Gastroesophageal sphincter (tissue), 4 donors: ENCODE data around the gene ANKRD35. TPM values are rescaled to one million over a fixed set of nuclear protein-coding genes. Genes with fewer than 3 reads are reported as not detected.

Experiments
- ATAC-seq: fragments of 150-250 bp; one replicate; pipeline ENCODE4 v1.9.1; 2016; ENCODE audit warnings: mild to moderate bottlenecking, moderate library complexity
- H3K27ac ChIP-seq, 4 donors: fragments of 200-600 bp; sonication (generic) in 3 of 4; 1 replicate in 3 of 4; 2 replicates in 1 of 4; pipeline ENCODE4 v1.5.1; 2016 to 2019
- H3K27me3 ChIP-seq: fragments of 200-600 bp; sonication (generic); one replicate; pipeline ENCODE4 v1.5.1; 2019
- H3K36me3 ChIP-seq, 2 donors: fragments of 200-600 bp; sonication (generic); one replicate each; pipeline ENCODE4 v1.5.1; 2019; ENCODE audit warnings: control low read depth in 1 of 2
- H3K4me1 ChIP-seq, 3 donors: fragments of 200-600 bp; sonication (generic); 1 replicate in 2 of 3; 2 replicates in 1 of 3; pipeline ENCODE4 v1.5.1; 2016 to 2019; ENCODE audit warnings: control low read depth in 2 of 3
- H3K4me3 ChIP-seq, 2 donors: fragments of 200-600 bp; sonication (generic); one replicate each; pipeline ENCODE4 v1.5.1; 2019; ENCODE audit warnings: mild to moderate bottlenecking in 1 of 2, moderate library complexity in 1 of 2
- H3K9me3 ChIP-seq, 3 donors: fragments of 200-600 bp; sonication (generic); one replicate each; pipeline ENCODE4 v1.5.1; 2017 to 2019; ENCODE audit warnings: control low read depth in 2 of 3
- EP300 ChIP-seq: sonication (generic); formaldehyde crosslinking; IDR thresholded peaks from one replicate; pipeline ENCODE4 v1.6.1; 2017; ENCODE audit warnings: antibody characterized with exemption, mild to moderate bottlenecking
- POLR2A ChIP-seq, 2 donors: fragments of 450-650 bp; IDR thresholded peaks; one replicate each; pipeline ENCODE4 v1.6.1; 2017; ENCODE audit warnings: antibody characterized with exemption in 2 of 2, mild to moderate bottlenecking in 2 of 2, moderate library complexity in 1 of 2
- POLR2AphosphoS5 ChIP-seq: sonication (generic); formaldehyde crosslinking; IDR thresholded peaks from one replicate; pipeline ENCODE4 v1.6.1; 2017; ENCODE audit warnings: antibody characterized with exemption
- WGBS, 2 donors: methylation state at CpG; one replicate each; pipeline ENCODE4 v1.1.5; 2018; ENCODE audit warnings: low coverage in 1 of 2; 5-methylcytosine and 5-hydroxymethylcytosine counted together
- total RNA-seq, 4 donors: library from RNA; depleted of rRNA; stranded (reverse); fragments of >200 nt; gene quantifications; one replicate each; pipeline ENCODE4 v1.1.0, GENCODE V29; 2016
- TF ChIP-seq, protein P1 (sequence below), 4 experiments: fragments of 200-600 bp in 2 of 4; fragments of 450-650 bp in 2 of 4; sonication (generic) in 1 of 4; IDR thresholded peaks; one replicate each; pipeline ENCODE4 v1.5.1; 2017 to 2019; ENCODE audit warnings: antibody characterized with exemption in 4 of 4, mild to moderate bottlenecking in 2 of 4, moderate library complexity in 2 of 4

Gene ANKRD35
- total RNA-seq, 4 donors from 2014 or later, result 5.2 to 13.7 (median 7.9) TPM

DNA sequence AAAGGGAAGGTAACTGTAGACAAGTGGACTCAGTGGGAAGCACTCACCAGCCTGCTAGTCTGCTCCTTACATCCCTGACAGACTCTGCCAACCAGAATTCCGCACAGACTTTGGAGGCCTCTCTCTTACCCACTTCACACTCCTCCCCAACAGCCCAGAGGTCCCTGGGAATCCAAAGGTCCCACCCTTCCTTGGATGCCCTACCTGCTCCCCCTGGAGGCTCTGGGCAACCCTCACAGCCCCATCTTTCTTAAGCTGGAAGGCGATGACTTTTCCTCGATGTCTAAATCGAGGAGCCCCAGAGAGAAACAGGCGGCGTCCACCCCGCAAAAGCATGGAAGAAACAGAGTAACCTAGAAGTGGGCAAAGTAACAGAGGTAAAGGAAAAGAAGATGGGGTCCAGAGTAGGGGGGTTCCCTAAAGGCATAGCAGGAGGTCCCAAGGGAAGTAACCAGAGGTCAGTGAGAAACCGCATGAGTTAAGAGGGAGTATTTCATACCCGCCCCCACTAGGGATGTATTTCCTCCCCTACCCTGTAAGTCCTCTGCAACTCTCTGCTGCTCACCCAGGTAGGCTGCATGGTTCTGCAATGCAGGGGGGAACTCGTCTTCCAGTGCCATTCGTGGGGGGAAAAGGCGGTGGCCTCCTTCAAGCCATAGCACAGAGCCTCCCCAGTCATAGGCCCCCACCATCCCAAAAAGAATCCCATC lies 15.8 kb upstream of the ANKRD35 start:
- H3K27me3 ChIP-seq, result no peaks in the 10 kb centered on the region
- WGBS, 2 donors, result 83% methylated on average over 8 of the region's 12 CpGs; no CpG with 5 or more reads in 1 of the 2 donors

DNA sequence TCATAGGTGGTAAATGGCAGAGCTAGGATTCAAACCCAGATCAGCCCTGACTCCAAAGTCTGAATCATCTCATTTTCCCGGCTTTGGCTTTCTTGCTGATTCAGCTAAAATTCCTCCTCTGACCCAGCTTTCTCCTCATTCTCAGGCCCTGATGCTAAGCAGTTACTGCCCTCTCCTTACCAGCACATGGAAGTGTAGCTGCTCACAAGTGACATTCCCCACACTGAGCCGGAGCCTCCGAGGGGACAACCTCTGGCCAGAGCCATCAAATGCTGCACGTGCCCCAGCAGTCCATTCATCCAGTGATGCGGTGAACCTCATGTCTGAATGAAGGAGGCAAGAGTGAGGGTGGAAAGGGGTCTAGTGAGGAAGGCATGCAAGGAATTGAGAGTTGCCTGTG lies 13.1 kb upstream of the ANKRD35 start:
- Histone ChIP-seq H3K9me3 (no peaks in the 10 kb centered on the region), H3K36me3 (no peaks in the 10 kb centered on the region), H3K27me3 (no peaks in the 10 kb centered on the region), H3K4me3 (no peak overlapping the region), H3K4me1 (no peaks in the 10 kb centered on the region), H3K27ac (no peak overlapping the region)
- no peak for ATAC-seq
- 50 to 60% methylated on average over 1 of the region's 5 CpGs for WGBS, 2 donors
- TF ChIP-seq POLR2A (IDR thresholded peaks at IDR 0.05), result no peak
- TF ChIP-seq EP300, result no peak

More for the DNA sequence above, 15.8 kb upstream of the ANKRD35 start:
- TF ChIP-seq, protein P1, sequence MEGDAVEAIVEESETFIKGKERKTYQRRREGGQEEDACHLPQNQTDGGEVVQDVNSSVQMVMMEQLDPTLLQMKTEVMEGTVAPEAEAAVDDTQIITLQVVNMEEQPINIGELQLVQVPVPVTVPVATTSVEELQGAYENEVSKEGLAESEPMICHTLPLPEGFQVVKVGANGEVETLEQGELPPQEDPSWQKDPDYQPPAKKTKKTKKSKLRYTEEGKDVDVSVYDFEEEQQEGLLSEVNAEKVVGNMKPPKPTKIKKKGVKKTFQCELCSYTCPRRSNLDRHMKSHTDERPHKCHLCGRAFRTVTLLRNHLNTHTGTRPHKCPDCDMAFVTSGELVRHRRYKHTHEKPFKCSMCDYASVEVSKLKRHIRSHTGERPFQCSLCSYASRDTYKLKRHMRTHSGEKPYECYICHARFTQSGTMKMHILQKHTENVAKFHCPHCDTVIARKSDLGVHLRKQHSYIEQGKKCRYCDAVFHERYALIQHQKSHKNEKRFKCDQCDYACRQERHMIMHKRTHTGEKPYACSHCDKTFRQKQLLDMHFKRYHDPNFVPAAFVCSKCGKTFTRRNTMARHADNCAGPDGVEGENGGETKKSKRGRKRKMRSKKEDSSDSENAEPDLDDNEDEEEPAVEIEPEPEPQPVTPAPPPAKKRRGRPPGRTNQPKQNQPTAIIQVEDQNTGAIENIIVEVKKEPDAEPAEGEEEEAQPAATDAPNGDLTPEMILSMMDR (IDR thresholded peaks at IDR 0.05), result no peak
- TF ChIP-seq POLR2A (IDR thresholded peaks at IDR 0.05) (no peak), POLR2AphosphoS5 (no peak)
- Histone ChIP-seq H3K27ac (no peak overlapping the region), H3K4me3 (no peak overlapping the region), H3K9me3 (no peaks in the 10 kb centered on the region), H3K36me3 (no peaks in the 10 kb centered on the region), H3K4me1 (no peaks in the 10 kb centered on the region)
- no peak for ATAC-seq

DNA sequence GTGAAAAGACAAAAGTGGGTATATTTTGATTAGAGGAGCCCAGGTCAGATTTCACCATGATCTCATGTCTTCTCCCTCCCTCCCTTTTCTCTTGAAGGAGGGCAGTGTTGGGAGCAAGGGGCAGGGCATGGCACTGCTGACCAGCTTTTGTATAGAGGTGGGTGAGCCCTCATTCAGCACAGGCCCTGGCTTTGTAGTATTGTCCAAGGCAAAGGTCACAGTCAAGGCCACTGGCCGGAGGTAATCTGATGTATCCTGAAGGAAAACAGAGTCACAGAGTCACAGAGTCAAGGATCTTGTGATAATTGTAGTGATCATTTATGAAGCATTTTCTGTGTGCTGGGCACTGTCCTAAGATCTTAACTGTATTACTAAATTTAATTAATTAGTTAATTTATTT lies 12.3 kb upstream of the ANKRD35 start:
- Histone ChIP-seq H3K4me3 (no peak overlapping the region), H3K9me3 (no peaks in the 10 kb centered on the region), H3K27me3 (no peaks in the 10 kb centered on the region), H3K27ac (no peak overlapping the region), H3K36me3 (no peaks in the 10 kb centered on the region), H3K4me1 (peaks cover 0 to 3% (median 0%) of the 10 kb centered on the region in 3 donors)
- WGBS, 2 donors, result 94 to 100% methylated on average over 1 of the region's 1 CpG
- TF ChIP-seq, protein P1 (IDR thresholded peaks at IDR 0.05), result no peak
- TF ChIP-seq POLR2A (IDR thresholded peaks at IDR 0.05) (no peak), POLR2AphosphoS5 (no peak), EP300 (no peak)
- no peak for ATAC-seq

DNA sequence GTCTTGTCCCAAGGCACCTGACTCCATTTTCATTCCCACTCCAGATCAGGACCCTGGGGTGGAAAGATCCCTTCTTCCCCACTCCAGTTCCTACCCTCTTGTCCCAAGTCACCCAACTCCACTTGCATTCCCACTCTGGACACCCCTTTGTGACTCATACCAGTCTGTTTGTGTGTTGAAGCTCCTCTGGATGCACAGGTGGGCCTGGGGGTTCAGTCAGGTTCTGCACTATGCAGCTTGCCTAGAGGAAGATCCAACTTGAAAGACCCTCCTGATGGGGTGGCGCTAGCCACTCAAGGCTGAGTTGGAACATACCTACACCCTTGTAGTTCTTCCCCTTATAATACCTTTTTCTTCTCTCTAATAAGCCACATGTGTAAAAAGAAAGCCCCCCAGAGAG lies 9.8 kb upstream of the ANKRD35 start:
- Histone ChIP-seq H3K27ac (no peak overlapping the region), H3K4me1 (peaks cover 7 to 25% (median 14%) of the 10 kb centered on the region in 3 donors), H3K36me3 (no peaks in the 10 kb centered on the region), H3K9me3 (no peaks in the 10 kb centered on the region), H3K4me3 (no peak overlapping the region), H3K27me3 (no peaks in the 10 kb centered on the region)
- TF ChIP-seq, protein P1 (IDR thresholded peaks at IDR 0.05), result no peak
- no peak for TF ChIP-seq EP300
- ATAC-seq, result no peak
- WGBS, 2 donors, result 100% methylated on average over 1 of the region's 1 CpG; no CpG with 5 or more reads in 1 of the 2 donors

DNA sequence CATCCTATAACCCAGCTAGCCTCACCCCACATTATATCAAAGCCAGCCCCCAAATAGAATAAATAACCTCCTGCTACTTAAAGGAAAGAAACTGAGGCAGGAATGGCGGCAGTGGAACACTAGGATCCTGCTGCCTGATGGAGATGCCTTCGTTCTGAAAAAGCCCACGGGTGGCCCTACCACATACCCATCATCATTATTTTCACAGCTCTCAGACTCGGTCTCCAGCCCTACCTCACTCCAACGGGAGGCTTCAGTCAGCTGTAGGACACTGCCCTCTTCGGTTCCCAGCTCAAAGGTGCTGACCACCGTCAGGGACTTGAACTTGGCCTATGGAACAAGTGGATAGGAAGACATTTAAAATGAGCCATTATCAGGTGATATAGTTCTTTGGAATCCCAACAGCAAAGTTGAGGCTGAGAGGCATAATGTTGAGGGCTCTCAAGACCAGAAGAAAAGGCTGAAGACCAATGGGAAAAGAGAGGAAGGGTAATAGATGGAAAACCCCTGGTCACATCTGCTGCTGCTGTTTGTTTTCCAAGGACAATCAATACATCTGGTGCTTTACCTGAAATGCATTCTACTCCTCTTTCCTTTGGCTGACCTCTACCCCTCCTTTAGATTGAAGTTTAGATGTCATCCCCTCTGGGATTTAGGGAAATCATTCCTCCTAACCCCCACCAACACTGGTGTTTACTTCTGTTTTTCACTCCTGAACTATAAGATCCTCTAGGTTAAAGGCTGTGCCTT lies 7.8 kb upstream of the ANKRD35 start:
- no peak for ATAC-seq
- 100% methylated on average over 3 of the region's 7 CpGs; no CpG with 5 or more reads in 1 of the 2 donors for WGBS, 2 donors

More for the DNA sequence above, 7.8 kb upstream of the ANKRD35 start:
- H3K4me3 ChIP-seq, result no peak overlapping the region
- TF ChIP-seq POLR2AphosphoS5, result no peak
- no peak for TF ChIP-seq EP300
- no peak for TF ChIP-seq POLR2A (IDR thresholded peaks at IDR 0.05)
- TF ChIP-seq, protein P1 (IDR thresholded peaks at IDR 0.05), result no peak
- H3K36me3 ChIP-seq, result no peaks in the 10 kb centered on the region
- no peaks in the 10 kb centered on the region for H3K9me3 ChIP-seq
- no peaks in the 10 kb centered on the region for H3K27me3 ChIP-seq
- peaks cover 7 to 25% (median 14%) of the 10 kb centered on the region in 3 donors for H3K4me1 ChIP-seq
- peak overlapping the region in 3 of 4 donors; percentile 84 to 91 (median 84) for H3K27ac ChIP-seq
